ENCODE measurements around the gene HS3ST3B1. TPM values are rescaled to one million over a fixed set of nuclear protein-coding genes. Genes with fewer than 3 reads are reported as not detected.

The HS3ST3B1 gene
- total RNA-seq, 4 donors from 2014 or later: 0.10 to 4.0 (median 0.82) TPM

DNA sequence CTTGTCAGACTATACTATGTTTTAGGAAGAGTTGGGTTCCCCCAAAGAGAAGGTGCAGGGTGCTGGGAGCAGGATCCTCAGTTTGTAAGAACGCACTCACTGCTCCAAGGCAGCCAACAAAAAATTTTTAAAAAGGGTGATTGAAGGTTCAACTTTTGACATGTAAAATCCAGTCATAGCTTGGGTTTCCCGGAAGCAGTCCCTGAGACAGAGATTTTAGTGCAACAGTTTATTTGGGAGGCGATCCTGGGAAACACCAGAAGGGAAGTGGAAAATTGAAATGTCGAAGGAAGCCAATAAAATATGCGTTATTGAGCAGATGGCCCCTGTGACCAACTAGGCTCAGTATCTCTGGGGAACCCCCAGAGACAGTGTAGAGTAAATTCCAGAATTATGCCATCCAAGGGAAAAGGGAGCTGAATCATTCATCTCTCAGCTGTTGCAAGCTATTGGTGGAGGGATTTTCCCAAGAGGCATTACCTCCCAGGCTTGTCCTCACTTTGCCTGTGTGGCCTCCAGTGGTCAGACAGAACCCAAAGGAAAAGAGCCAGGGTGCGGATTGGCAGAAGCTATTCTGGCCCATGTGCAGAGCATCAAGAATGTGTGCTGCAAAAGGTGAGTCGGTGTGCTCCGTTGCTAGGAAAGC, 72.9 kb downstream of the HS3ST3B1 start:
- no peak for TF ChIP-seq POLR2A (IDR thresholded peaks at IDR 0.05)
- TF ChIP-seq, protein P1, sequence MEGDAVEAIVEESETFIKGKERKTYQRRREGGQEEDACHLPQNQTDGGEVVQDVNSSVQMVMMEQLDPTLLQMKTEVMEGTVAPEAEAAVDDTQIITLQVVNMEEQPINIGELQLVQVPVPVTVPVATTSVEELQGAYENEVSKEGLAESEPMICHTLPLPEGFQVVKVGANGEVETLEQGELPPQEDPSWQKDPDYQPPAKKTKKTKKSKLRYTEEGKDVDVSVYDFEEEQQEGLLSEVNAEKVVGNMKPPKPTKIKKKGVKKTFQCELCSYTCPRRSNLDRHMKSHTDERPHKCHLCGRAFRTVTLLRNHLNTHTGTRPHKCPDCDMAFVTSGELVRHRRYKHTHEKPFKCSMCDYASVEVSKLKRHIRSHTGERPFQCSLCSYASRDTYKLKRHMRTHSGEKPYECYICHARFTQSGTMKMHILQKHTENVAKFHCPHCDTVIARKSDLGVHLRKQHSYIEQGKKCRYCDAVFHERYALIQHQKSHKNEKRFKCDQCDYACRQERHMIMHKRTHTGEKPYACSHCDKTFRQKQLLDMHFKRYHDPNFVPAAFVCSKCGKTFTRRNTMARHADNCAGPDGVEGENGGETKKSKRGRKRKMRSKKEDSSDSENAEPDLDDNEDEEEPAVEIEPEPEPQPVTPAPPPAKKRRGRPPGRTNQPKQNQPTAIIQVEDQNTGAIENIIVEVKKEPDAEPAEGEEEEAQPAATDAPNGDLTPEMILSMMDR (IDR thresholded peaks at IDR 0.05 in 4 of 5, conservative IDR thresholded peaks at IDR 0.05 in 1 of 5): no peak
- Histone ChIP-seq H3K36me3 (no peaks in the 10 kb centered on the region), H3K4me3 (no peak overlapping the region), H3K27me3 (no peaks in the 10 kb centered on the region), H3K27ac (no peak overlapping the region), H3K9me3 (no peaks in the 10 kb centered on the region), H3K4me1 (no peaks in the 10 kb centered on the region)
- DNase-seq: no peak
- no peak for ATAC-seq
- intact Hi-C loops (cut with DNase I; ENCODE audit: low total_unique reads) (no loop called here), in situ Hi-C loops (cut with MboI; ENCODE audit: low sequenced_read_pairs in 4 of 4) (no loop called here)

DNA sequence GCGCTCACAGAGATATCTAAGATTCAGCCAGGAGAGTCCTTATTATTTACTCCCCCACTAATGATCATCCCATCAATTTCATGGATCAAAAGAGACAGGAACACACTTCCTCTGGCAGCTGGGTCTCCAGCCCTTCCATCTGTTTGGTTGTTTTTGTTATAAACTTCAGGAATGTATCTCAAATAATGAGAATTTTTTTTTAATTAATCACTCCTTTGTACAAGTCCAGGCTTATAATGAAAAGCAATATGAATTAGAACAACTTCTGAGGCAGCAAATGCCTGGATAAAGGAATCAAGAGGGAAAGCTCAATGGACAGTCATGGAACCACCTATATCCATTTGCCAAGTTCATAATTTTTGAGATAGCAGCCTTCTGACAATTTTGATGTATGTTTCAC, 73.4 kb downstream of the HS3ST3B1 start:
- no peaks in the 10 kb centered on the region for H3K36me3 ChIP-seq
- DNase-seq (no peak), ATAC-seq (no peak)
- no peaks in the 10 kb centered on the region for H3K27me3 ChIP-seq
- H3K4me1 ChIP-seq: no peaks in the 10 kb centered on the region
- H3K4me3 ChIP-seq: no peak overlapping the region
- intact Hi-C loops (cut with DNase I; ENCODE audit: low total_unique reads) (no loop called here), in situ Hi-C loops (cut with MboI; ENCODE audit: low sequenced_read_pairs in 4 of 4) (no loop called here)
- TF ChIP-seq POLR2A (IDR thresholded peaks at IDR 0.05): no peak
- TF ChIP-seq, protein P1 (IDR thresholded peaks at IDR 0.05 in 4 of 5, conservative IDR thresholded peaks at IDR 0.05 in 1 of 5): no peak
- no peaks in the 10 kb centered on the region for H3K9me3 ChIP-seq
- no peak overlapping the region for H3K27ac ChIP-seq

DNA sequence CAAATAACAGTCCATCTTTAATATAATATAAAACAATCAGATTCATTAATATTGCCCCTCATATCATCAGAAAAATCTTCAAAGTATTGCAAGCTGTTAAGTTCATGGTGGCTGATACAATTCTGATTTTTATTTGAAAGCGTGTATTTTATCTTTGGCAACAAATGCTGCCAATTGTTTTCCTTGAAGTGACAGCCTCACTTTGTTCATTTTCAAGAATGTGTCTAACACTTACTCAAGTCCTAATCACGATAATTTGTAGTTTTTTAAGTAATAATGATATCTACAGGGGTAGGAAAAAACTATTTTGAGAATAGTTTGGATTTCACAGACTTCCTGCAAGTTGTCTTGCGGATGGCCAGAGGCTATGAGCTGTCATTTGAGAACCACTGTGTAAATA, 75.8 kb downstream of the HS3ST3B1 start:
- Histone ChIP-seq H3K27ac (no peak overlapping the region), H3K27me3 (no peaks in the 10 kb centered on the region), H3K4me3 (no peak overlapping the region), H3K36me3 (no peaks in the 10 kb centered on the region), H3K4me1 (no peaks in the 10 kb centered on the region), H3K9me3 (no peaks in the 10 kb centered on the region)
- in situ Hi-C loops (cut with MboI; ENCODE audit: low sequenced_read_pairs in 4 of 4): no loop called here
- DNase-seq (no peak), ATAC-seq (no peak)
- intact Hi-C loops (cut with DNase I; ENCODE audit: low total_unique reads): no loop called here
- TF ChIP-seq POLR2A (IDR thresholded peaks at IDR 0.05): no peak
- TF ChIP-seq, protein P1 (IDR thresholded peaks at IDR 0.05 in 4 of 5, conservative IDR thresholded peaks at IDR 0.05 in 1 of 5): no peak

DNA sequence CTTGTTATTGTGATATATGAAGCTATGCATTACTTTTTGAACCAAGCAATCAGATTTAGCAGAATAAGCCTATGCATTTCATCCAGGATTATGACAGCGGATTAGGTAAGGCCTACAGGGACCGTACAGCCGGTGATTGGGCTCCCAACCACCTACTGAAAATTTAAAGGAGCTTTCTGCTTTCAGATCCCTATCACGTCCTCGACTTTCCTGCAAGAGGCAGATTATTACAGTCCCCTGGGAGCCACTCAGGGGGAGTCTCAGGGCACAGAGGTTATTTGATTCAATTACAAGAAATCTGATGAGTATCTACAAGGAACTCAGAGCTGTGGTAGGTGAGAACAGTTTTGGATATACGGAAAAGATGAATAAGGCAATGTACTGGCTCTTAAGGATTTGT, 80.7 kb downstream of the HS3ST3B1 start:
- TF ChIP-seq, protein P1 (IDR thresholded peaks at IDR 0.05 in 4 of 5, conservative IDR thresholded peaks at IDR 0.05 in 1 of 5): no peak
- no peak for TF ChIP-seq POLR2A (IDR thresholded peaks at IDR 0.05)
- in situ Hi-C loops (cut with MboI; ENCODE audit: low sequenced_read_pairs in 4 of 4) (no loop called here), intact Hi-C loops (cut with DNase I; ENCODE audit: low total_unique reads) (no loop called here)
- ATAC-seq (no peak), DNase-seq (no peak)
- Histone ChIP-seq H3K27ac (no peak overlapping the region), H3K9me3 (no peaks in the 10 kb centered on the region), H3K27me3 (no peaks in the 10 kb centered on the region), H3K4me1 (no peaks in the 10 kb centered on the region), H3K4me3 (no peak overlapping the region), H3K36me3 (no peaks in the 10 kb centered on the region)

DNA sequence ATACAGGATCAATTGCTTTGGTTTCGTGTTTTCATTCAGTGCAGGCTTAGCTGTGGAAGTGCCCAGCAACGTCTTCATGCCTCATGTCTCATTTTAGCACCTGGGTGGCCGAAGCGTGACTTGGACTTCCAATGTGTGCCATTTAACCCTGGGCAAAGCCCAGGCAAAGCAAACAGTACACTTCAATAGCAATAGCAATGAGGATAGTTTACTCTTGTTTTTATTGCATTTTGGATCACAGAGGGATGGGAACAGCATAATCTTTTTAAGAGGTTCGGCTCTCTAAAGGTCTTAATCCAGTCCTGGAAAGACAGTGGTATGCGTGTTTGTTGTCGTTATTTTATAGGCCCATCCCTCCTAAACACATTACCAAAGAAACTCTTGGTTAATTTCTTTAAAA, 86.2 kb downstream of the HS3ST3B1 start:
- H3K27ac ChIP-seq: no peak overlapping the region
- intact Hi-C loops (cut with DNase I; ENCODE audit: low total_unique reads) (no loop called here), in situ Hi-C loops (cut with MboI; ENCODE audit: low sequenced_read_pairs in 4 of 4) (no loop called here)
- no peaks in the 10 kb centered on the region for H3K4me1 ChIP-seq
- H3K36me3 ChIP-seq: no peaks in the 10 kb centered on the region
- no peak overlapping the region for H3K4me3 ChIP-seq
- no peak for DNase-seq
- TF ChIP-seq, protein P1 (IDR thresholded peaks at IDR 0.05 in 4 of 5, conservative IDR thresholded peaks at IDR 0.05 in 1 of 5): no peak
- TF ChIP-seq POLR2A (IDR thresholded peaks at IDR 0.05): no peak
- no peaks in the 10 kb centered on the region for H3K9me3 ChIP-seq
- ATAC-seq: no peak
- no peaks in the 10 kb centered on the region for H3K27me3 ChIP-seq
